ENCODE data around the gene DDX41. TPM values are rescaled to one million over a fixed set of nuclear protein-coding genes. Genes with fewer than 3 reads are reported as not detected.

DDX41 gene
- total RNA-seq, 2 experiments from 2014 or later, result 49.6 to 49.7 TPM

DNA sequence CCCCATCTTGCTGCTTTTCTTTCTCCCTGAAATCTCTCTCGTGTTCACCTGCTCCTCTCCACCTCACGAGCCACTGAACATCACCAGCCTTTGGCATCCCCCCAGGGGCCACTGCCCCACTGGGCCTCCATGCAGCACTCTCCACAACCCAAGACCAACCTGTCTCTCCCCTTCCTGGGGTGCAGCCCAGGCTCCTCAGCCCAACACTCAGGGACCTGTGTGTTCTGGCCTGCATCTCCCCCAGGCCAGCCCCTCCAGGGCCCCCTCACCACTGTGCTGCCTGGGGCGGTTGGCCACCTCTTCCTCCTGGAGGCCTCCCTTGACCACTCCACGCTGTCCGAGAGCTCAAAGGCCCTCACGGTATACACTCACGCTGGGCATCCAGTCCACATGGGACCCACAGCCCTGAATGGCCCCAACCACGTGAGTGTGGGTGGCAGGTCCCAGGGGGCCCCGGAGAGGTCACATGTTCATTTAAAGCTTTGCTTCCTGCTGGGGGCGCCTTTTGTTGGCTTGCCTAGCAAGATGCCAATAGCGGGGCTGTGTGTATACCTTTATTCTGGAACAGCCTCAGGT lies 6.7 kb downstream of the DDX41 start:
- no peak overlapping the region for H3K4me3 ChIP-seq (ENCODE audit: low read length)
- peaks cover 46% of the 10 kb centered on the region for H3K36me3 ChIP-seq (ENCODE audit: insufficient read depth, low read length)
- ATAC-seq (ENCODE audit: poor library complexity) (no peak), DNase-seq (no peak)
- ChIA-PET CTCF (no interaction called here), POLR2A (no interaction called here)
- H3K4me1 ChIP-seq (ENCODE audit: insufficient read depth, low read length), result peaks cover 26% of the 10 kb centered on the region
- Mint-ChIP-seq H3K27ac (no peak overlapping the region), H3K27me3 (no peaks in the 10 kb centered on the region), H3K9me3 (no peaks in the 10 kb centered on the region), H3K36me3 (ENCODE audit: low read depth) (peaks cover 43% of the 10 kb centered on the region), H3K4me1 (ENCODE audit: low read depth) (peaks cover 1% of the 10 kb centered on the region), H3K4me3 (no peak overlapping the region)
- intact Hi-C loops (cut with DNase I, micrococcal nuclease), result no loop called here
- no peak for TF ChIP-seq CTCF (IDR thresholded peaks at IDR 0.05)
- peak overlapping the region in 1 of 2 donors; percentile 40 for H3K27ac ChIP-seq (ENCODE audit: low read depth in 1 of 2, low read length in 2 of 2)
- no peaks in the 10 kb centered on the region for H3K27me3 ChIP-seq (ENCODE audit: control insufficient read depth in 1 of 2, insufficient read depth in 2 of 2, low read length in 2 of 2)
- H3K9me3 ChIP-seq (ENCODE audit: control insufficient read depth in 1 of 2, insufficient read depth in 1 of 2, low read length in 2 of 2), result no peaks in the 10 kb centered on the region

DNA sequence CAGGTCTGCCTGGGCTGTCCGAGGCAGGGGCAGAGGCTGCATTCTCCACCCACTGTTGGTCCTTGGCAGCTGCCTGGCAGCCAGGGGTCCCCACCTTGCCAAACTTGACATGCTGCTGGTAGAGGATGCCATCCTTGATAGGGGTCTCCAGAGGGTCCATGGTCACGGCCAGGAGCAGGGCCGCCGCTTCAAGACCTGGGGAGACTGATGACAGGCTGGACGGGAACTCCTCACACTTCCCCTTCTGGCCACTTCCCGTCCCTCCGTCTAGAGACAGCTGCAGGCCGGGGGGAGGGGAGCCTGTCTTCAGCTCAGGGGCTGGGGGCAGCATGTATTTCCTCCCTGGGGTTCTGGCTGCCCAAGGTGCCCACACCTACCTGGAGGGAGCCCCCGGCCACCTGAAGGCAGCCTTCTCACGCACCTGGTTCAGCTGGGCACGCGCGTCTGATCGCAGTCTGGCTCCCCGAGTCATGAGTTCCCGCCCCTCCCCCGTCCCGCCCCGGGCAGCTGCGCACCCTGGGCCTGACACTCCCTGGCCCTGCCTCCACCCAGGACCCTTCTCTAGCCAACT lies 7.3 kb downstream of the DDX41 start, which contains the start of gene DOK3:
Gene DOK3 (minus strand): TSS at position 446 of the 571 bp plus-strand sequence. CDS start 286 bp downstream, at position 160.
- ATAC-seq (ENCODE audit: poor library complexity), result no peak
- no peaks in the 10 kb centered on the region for H3K9me3 Mint-ChIP-seq
- Histone ChIP-seq H3K27me3 (ENCODE audit: control insufficient read depth in 1 of 2, insufficient read depth in 2 of 2, low read length in 2 of 2) (no peaks in the 10 kb centered on the region), H3K9me3 (ENCODE audit: control insufficient read depth in 1 of 2, insufficient read depth in 1 of 2, low read length in 2 of 2) (no peaks in the 10 kb centered on the region), H3K36me3 (ENCODE audit: insufficient read depth, low read length) (peaks cover 41% of the 10 kb centered on the region), H3K4me3 (ENCODE audit: low read length) (peak within 1 kb of the TSS; percentile 42), H3K4me1 (ENCODE audit: insufficient read depth, low read length) (peaks cover 21% of the 10 kb centered on the region), H3K27ac (ENCODE audit: low read depth in 1 of 2, low read length in 2 of 2) (peak within 1 kb of the TSS in 1 of 2 donors; percentile 40)
- H3K4me3 Mint-ChIP-seq, result no peak within 1 kb of the TSS
- DNase-seq, result peak in 2 of 14 experiments; percentile 50 to 51
- no peak within 1 kb of the TSS for H3K27ac Mint-ChIP-seq
- H3K27me3 Mint-ChIP-seq, result no peaks in the 10 kb centered on the region
- CTCF ChIA-PET, result interaction anchor here (1.0 kb wide), 1 partner anchor 105 kb away, joined by 3 read pairs; no protein-coding TSS in a partner anchor
- no peaks in the 10 kb centered on the region for H3K4me1 Mint-ChIP-seq (ENCODE audit: low read depth)
- peaks cover 38% of the 10 kb centered on the region for H3K36me3 Mint-ChIP-seq (ENCODE audit: low read depth)
- intact Hi-C loops (cut with DNase I, micrococcal nuclease), result no loop called here
- no peak for TF ChIP-seq CTCF (IDR thresholded peaks at IDR 0.05)
- POLR2A ChIA-PET, result interaction anchor here (1.9 kb wide), 1 partner anchor 31 kb away, joined by 5 read pairs; no protein-coding TSS in a partner anchor

GRCh38 chr5:177508837-177509236 lies 7.9 kb downstream of the DDX41 start:
- H3K27ac Mint-ChIP-seq, result no peak overlapping the region
- no peaks in the 10 kb centered on the region for H3K4me1 Mint-ChIP-seq (ENCODE audit: low read depth)
- TF ChIP-seq CTCF (IDR thresholded peaks at IDR 0.05), result no peak

More at GRCh38 chr5:177508837-177509236, 7.9 kb downstream of the DDX41 start:
- POLR2A ChIA-PET, result interaction anchor here (1.9 kb wide), 1 partner anchor 30 kb away, joined by 5 read pairs; no protein-coding TSS in a partner anchor
- no peak overlapping the region for H3K27ac ChIP-seq (ENCODE audit: low read depth in 1 of 2, low read length in 2 of 2)
- H3K4me1 ChIP-seq (ENCODE audit: insufficient read depth, low read length), result peaks cover 17% of the 10 kb centered on the region
- DNase-seq (no peak), ATAC-seq (ENCODE audit: poor library complexity) (no peak)
- peak overlapping the region; percentile 42 for H3K4me3 ChIP-seq (ENCODE audit: low read length)
- CTCF ChIA-PET, result interaction anchor here (1.0 kb wide), 1 partner anchor 104 kb away, joined by 3 read pairs; no protein-coding TSS in a partner anchor
- H3K36me3 ChIP-seq (ENCODE audit: insufficient read depth, low read length), result peaks cover 35% of the 10 kb centered on the region
- Mint-ChIP-seq H3K9me3 (no peaks in the 10 kb centered on the region), H3K36me3 (ENCODE audit: low read depth) (peaks cover 31% of the 10 kb centered on the region), H3K4me3 (no peak overlapping the region), H3K27me3 (no peaks in the 10 kb centered on the region)
- H3K9me3 ChIP-seq (ENCODE audit: control insufficient read depth in 1 of 2, insufficient read depth in 1 of 2, low read length in 2 of 2), result no peaks in the 10 kb centered on the region
- intact Hi-C loops (cut with DNase I, micrococcal nuclease), result no loop called here
- no peaks in the 10 kb centered on the region for H3K27me3 ChIP-seq (ENCODE audit: control insufficient read depth in 1 of 2, insufficient read depth in 2 of 2, low read length in 2 of 2)
